8988T (cell line): ENCODE data around the gene ALDH2.
"Not testable (repeated sequence)": the region's sequence is repeated elsewhere in the genome, so short reads cannot be mapped to it uniquely, and the experiment has no call there.

Source experiments
- DNase-seq: peaks from one replicate; pipeline ENCODE4 v3.0.0; 2011

Gene ALDH2

GRCh38 chr12:111759991-111760390 is 6.7 kb upstream of the ALDH2 start:
- DNase-seq = no peak

- DNase-seq = no peak
These were observed 5.6 kb upstream of the ALDH2 start for GRCh38 chr12:111761099-111761498.

- DNase-seq = no peak
These were observed 5.0 kb upstream of the ALDH2 start for GRCh38 chr12:111761706-111762105.

GRCh38 chr12:111763552-111763951 is 3.2 kb upstream of the ALDH2 start:
- DNase-seq = not testable (repeated sequence)

GRCh38 chr12:111764120-111764821 is 2.5 kb upstream of the ALDH2 start:
- DNase-seq = no peak

- no peak for DNase-seq
These were observed 827 bp downstream of the ALDH2 start for GRCh38 chr12:111767362-111768158.

- DNase-seq = no peak
These were observed 1.6 kb downstream of the ALDH2 start for GRCh38 chr12:111768159-111768895.

GRCh38 chr12:111769599-111769998 is 2.9 kb downstream of the ALDH2 start:
- no peak for DNase-seq

- DNase-seq = no peak
These were observed 7.2 kb downstream of the ALDH2 start for GRCh38 chr12:111773801-111774551.

- DNase-seq = no peak
These were observed 8.8 kb downstream of the ALDH2 start for GRCh38 chr12:111775205-111776193.

GRCh38 chr12:111776836-111777344 is 10.2 kb downstream of the ALDH2 start:
- no peak for DNase-seq

- no peak for DNase-seq
These were observed 10.8 kb downstream of the ALDH2 start for GRCh38 chr12:111777345-111778045.

- DNase-seq = no peak
These were observed 13.4 kb downstream of the ALDH2 start for GRCh38 chr12:111780166-111780565.

GRCh38 chr12:111780615-111781014 is 13.9 kb downstream of the ALDH2 start:
- DNase-seq = no peak

GRCh38 chr12:111781085-111781658 is 14.4 kb downstream of the ALDH2 start:
- DNase-seq = no peak

- DNase-seq = no peak
These were observed 16.3 kb downstream of the ALDH2 start for GRCh38 chr12:111783046-111783445.

- no peak for DNase-seq
These were observed 18.2 kb downstream of the ALDH2 start for GRCh38 chr12:111784953-111785352.

GRCh38 chr12:111785651-111786050 is 18.9 kb downstream of the ALDH2 start:
- no peak for DNase-seq

GRCh38 chr12:111788178-111788654 is 21.5 kb downstream of the ALDH2 start:
- DNase-seq = no peak

GRCh38 chr12:111789779-111790178 is 23.0 kb downstream of the ALDH2 start:
- no peak for DNase-seq
